HG03103 (cell line): Measurements from ENCODE around the gene ARRDC5.
"Not testable (repeated sequence)": the region's sequence is repeated elsewhere in the genome, so short reads cannot be mapped to it uniquely, and the experiment has no call there.

Source experiments
- ATAC-seq: cut with Tn5 transposase; IDR thresholded peaks from one replicate; pipeline ENCODE4 v1.9.1; 2021; ENCODE audit warnings: low read depth; ENCODE audit not compliant: unreplicated experiment

Gene ARRDC5

GRCh38 chr19:4871711-4872110, 31.0 kb downstream of the ARRDC5 start:
- ATAC-seq, result no peak

- no peak for ATAC-seq
Observed at GRCh38 chr19:4870025-4870700, 32.5 kb downstream of the ARRDC5 start.

DNA sequence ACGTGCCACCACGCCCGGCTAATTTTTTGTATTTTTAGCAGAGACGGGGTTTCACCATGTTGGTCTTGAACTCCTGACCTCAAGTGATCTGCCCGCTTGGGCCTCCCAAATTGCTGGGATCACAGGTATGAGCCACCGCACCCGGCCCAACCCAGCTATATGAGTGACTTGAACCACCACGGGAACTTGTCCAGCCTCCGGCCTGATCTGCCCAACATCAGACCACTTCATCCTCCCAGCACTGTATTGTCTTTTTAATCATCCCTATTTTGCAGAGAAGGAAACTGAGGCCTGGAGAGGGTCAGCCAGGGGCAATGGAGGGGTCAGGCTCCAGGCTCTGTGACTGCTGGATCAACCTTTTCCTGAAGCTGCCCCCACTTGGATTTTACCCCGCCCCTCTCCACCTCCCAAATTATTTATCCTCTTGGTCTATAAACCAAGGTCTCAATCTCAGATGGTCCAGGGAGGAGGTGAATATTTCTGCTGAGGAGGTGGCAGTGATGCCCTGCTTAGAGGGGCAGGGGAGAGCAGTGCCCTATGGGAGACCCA, 34.3 kb downstream of the ARRDC5 start:
- no peak for ATAC-seq

- peak; percentile 59 for ATAC-seq
Observed at GRCh38 chr19:4867534-4868285, 35.0 kb downstream of the ARRDC5 start, which contains the start of gene PLIN3. PLIN3 (minus strand) TSS chr19:4867667; CDS start chr19:4861394, 6,273 bp downstream.

DNA sequence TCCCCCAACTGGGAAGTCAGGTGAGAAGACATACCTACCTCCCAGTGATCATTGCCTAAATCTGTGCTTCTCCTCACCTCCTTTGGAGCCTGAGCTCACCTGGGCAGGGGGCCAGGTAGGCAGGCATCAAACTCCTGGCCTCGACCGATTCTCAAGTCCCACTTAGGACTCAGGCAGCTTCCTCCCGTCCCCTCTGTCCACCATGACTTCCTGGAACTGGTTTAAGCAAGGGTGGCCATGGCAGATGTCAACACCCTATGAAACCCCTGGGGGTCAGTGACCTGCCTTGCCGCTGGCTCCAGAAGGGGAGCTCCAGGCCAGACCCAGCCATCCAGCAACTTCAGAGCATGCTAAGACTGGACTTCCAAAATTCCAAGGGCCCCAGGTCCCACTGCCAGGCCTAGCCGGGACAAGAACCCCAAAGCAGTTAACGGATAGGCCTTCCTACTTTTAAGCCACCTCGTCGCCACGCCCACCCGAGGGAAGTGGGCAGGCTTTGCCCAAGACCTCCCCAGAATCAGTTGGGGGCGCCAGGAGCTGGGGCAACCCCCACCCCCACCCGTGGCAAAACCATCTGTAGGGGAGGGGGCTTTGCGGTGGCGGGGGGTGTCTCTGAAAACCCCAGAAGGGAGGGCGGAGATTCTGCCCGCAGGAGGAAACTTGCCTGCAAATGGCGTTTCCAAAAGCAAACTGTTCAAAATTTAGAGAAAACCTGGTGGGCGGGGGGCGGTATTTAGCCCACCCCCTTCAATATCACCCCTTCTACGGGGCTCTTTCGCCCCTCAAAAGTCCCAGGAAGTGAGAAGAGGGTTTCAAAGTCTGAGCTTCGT, 35.9 kb downstream of the ARRDC5 start:
- ATAC-seq, result no peak

DNA sequence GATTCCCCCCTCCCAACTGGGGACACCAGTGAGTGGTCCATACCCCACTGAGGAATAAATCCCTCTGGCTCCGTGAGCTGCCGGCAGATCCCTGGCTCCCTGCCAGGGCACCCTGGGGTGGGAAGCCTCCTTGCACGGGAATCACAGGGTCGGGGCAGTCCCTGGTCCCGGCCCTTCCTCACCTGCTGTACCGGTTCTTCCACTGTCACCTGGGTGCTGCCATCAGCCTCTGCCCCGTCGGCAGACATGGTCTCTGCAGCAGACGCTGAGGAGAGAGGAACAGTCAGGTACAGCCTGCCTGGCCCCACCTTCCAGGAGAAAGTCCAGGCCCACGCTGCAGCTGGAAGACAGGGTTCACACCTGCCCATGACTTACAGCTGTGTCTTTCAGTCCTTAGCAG, 41.5 kb downstream of the ARRDC5 start:
- ATAC-seq, result no peak

DNA sequence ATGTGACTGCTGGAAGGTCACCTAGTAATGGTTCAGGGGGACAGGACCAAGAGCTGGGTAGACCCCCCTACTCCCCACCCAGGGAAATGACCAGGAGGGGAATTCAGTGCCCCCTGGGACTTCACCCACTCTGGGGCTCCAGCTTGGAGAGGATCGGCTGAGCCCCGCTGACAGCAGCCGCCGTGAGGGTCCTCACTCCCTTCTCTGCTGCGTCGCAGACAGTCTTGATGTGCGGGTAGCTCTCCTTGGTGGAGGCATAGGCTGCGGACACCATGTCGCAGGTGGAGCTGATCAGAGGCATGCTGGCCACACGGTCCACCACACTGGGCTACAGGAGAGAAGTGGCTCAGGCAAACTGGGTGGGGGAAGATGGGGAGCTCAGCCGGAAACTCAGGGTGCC, 43.0 kb downstream of the ARRDC5 start:
- ATAC-seq, result no peak

DNA sequence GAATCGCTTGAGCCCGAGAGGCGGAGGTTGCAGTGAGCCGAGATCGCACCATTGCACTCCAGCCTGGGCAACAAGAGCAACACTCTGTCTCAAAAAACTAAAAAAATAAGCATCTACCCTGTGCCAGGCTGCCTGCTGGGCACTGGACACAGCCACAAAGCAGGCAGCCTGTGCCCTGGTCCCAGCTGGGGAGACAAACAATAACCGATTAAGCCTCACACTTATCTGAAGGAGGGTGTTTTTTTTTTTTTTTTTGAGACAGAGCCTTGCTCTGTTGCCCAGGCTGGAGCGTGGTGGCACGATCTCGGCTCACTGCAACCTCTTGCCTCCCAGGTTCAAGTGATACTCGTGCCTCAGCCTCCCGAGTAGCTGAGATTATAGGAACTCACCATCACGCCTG, 46.2 kb downstream of the ARRDC5 start:
- not testable (repeated sequence) for ATAC-seq

- not testable (repeated sequence) for ATAC-seq
Observed at GRCh38 chr19:4853506-4853905, 49.2 kb downstream of the ARRDC5 start.

GRCh38 chr19:4852484-4852883, 50.2 kb downstream of the ARRDC5 start:
- ATAC-seq, result no peak

DNA sequence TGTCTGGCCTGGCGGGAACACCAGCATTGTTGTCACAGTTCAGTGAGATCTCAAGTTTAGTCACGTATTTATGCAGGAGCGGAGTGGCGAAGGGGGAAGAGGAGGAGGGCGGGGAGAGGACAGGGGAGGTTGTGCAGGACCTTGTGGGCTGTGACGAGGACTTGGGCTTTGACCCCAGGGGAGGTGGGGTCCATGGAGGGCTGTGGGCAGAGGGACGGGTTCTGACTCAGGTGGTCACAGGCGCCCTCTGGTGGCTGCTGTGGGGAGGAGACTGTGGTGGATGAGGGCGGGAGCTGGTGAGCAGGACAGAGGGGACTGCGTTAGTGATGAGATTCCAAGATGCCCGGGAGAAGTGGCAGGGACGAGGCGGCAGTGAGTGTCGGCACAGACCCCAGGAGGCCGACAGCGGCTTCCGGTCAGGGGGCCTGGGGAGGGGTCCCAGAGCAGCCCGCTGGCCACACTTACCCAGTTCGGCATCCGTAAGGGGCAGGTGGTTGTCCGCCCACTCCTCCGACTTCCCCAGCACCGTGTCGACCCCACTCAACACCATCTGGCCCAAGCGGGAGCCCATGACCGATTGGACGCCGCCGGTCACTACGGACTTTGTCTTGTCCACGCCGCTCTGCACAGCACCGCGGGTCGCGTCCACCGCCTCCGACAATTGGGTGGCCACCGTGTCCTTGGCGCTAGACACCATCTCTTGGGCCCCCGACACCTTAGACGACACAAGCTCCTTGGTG, 51.0 kb downstream of the ARRDC5 start:
- ATAC-seq, result no peak

GRCh38 chr19:4849019-4849418, 53.7 kb downstream of the ARRDC5 start:
- ATAC-seq, result no peak

GRCh38 chr19:4847190-4847973, 55.3 kb downstream of the ARRDC5 start:
- no peak for ATAC-seq

DNA sequence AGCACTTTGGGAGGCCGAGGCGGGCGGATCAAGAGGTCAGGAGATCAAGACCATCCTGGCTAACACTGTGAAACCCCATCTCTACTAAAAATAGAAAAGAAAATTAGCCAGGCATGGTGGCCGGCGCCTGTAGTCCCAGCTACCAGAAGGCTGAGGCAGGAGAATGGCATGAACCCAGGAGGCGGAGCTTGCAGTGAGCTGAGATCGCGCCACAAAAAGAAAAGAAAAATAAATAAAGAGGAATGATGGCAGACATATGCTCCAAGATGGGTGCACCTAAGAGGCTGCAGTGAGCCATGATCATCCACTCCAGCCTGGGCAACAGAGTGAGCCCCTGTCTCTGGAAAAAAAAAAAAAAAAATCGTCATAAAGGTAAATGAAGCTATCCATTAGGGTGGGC, 56.7 kb downstream of the ARRDC5 start:
- not testable (repeated sequence) for ATAC-seq

DNA sequence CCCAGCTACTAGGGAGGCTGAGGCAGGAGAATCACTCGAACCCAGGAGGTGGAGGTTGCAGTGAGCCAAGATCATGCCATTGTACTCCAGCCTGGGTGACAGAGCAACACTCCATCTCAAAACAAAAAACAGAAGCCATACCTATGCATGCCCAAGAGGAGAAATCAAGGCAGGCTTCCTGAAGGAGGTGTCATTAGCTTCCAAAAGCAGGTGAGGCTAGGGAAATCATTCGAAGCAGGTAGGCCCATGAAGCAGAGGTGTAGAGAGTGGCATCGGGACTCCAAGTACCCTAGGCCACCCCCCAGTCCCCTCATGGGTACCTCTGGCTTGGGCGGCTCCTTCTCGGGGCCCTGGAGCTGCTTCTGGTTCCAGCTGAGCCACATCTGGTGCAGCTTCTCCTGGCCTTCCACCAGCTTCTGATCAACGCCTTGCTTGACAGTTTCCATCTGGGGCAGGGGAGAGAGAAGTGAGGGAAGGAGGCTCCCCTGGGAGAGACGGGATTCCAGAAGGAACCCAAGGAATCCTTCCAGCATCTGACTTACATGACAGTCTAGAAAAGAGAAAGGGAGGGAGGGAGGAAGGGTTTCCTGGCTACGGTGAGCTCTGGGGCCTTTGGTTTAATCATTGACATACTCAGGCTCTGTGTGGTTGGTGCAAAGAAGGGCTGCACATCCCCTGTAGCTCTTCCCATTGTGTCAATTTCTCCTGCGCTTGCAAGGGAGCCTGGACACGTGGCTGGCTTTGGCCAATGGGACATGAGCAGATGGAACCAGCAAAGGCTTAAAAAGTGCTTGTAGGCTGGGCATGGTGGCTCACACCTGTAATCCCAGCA, 58.1 kb downstream of the ARRDC5 start:
- no peak for ATAC-seq

DNA sequence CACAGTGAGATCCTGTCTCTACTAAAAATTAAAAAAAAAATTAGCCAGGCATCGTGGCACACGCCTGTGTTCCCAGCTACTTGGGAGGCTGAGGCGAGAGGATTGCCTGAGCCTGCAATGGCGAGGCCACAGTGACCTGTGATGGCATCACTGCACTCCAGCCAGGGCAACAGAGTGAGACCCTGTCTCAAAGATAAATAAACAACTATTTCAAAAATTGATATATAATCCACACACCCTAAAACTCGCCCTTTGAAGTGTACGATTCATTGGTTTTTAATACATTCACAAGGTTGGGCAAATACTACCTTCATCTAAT, 59.1 kb downstream of the ARRDC5 start:
- no peak for ATAC-seq
